H1 (cell line): ENCODE measurements around the gene SYT15. TPM values are rescaled to one million over a fixed set of nuclear protein-coding genes. Genes with fewer than 3 reads are reported as not detected.

Experiments used
- KDM1A ChIP-seq: fragments of 200-600, 300-600 bp; sonication (generic); IDR thresholded peaks from 2 replicates; pipeline ENCODE4 v1.7.1; 2016; ENCODE audit warnings: mild to moderate bottlenecking, low read length, borderline replicate concordance
- RAD21 ChIP-seq, 2 experiments: IDR thresholded peaks in 1 of 2; conservative IDR thresholded peaks in 1 of 2; 2 replicates each; pipeline ENCODE4 v1.6.1; 2011; ENCODE audit warnings: low read depth in 2 of 2, low read length in 2 of 2, improper control_type of control experiment in 1 of 2, inconsistent platforms in 1 of 2, mild to moderate bottlenecking in 1 of 2, moderate library complexity in 1 of 2
- SUZ12 ChIP-seq: fragments of 200-600 bp; sonication (generic); IDR thresholded peaks from 2 replicates; pipeline ENCODE4 v1.6.1; 2012; ENCODE audit warnings: mild to moderate bottlenecking, inconsistent platforms, low read length, moderate library complexity, mixed read lengths
- polyA plus RNA-seq, 7 experiments: library from polyadenylated mRNA; depleted of rRNA in 3 of 7; stranded (reverse) in 5 of 7; unstranded in 2 of 7; fragments of >200 nt in 5 of 7; fragments of 200-250 nt in 2 of 7; gene quantifications; 1 replicate in 5 of 7; 2 replicates in 1 of 7; 4 replicates in 1 of 7; pipeline versions ENCODE4 v1.2.1 to v1.2.3, GENCODE V29; 2011 to 2013; ENCODE audit warnings: missing spikeins in 2 of 7, mixed read lengths in 2 of 7
- total RNA-seq: library from RNA; stranded (reverse); fragmentation: NEBNext Ultra II Directional; extraction: Animal tissue kit (Norgen Biotek cat#: 25700); gene quantifications from 2 replicates; pipeline ENCODE4 v1.2.1, GENCODE V29; 2021

The SYT15 gene
- total and polyA plus RNA-seq, 2 of the 8 experiments (the other 6 are each of a cell fraction or from before 2014, with no cell fraction given) = 0.39 to 0.61 TPM

DNA sequence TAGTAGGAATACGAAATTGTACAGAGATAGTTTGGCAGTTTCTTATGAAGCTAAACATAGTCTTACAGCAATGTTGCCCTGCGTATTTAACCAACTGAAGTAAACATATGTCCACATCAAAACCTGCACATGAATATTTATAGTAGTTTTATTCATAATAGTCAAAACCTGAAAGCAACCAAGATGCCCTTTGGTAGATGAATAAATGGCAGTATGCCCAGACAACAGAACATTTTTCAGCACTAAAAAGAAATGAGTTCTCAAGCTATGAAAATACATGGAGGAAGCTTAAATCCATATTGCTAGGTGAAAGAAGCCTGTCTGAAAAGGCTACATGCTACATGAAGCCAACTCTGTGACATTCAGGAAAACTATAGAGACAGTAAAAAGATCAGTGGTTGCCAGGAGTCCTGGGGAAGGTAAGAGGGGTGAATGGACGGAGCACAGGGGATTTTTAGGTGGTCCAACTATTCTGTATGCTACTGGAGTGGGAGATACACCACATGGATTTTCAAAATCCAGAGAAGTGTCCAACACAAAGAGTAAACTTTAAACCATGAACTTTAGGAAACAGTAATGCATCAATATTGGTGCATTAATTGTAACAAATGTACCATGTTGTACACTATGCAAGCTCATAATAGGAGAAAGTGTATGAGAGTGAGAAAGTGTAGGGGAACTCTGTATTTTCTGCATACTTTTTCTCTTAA is 40.1 kb upstream of the SYT15 start (continued):
- TF ChIP-seq RAD21 (IDR thresholded peaks at IDR 0.05 in 1 of 2, conservative IDR thresholded peaks at IDR 0.05 in 1 of 2; ENCODE audit: low read depth in 2 of 2, low read length in 2 of 2) (no peak), SUZ12 (no peak), KDM1A (no peak)
- TF ChIP-seq, all 59 proteins: peak for 0
